ENCODE results near the gene CRADD. TPM values are rescaled to one million over a fixed set of nuclear protein-coding genes. Genes with fewer than 3 reads are reported as not detected.

The CRADD gene
- total RNA-seq, 1 donor from 2014 or later, result 17.1 TPM

- DNase-seq, result no peak
- Histone ChIP-seq H3K36me3 (no peaks in the 10 kb centered on the region), H3K27me3 (no peaks in the 10 kb centered on the region), H3K4me1 (peaks cover 42% of the 10 kb centered on the region), H3K27ac (peak overlapping the region; percentile 90), H3K4me3 (no peak overlapping the region), H3K9me3 (no peaks in the 10 kb centered on the region)
- intact Hi-C loops (cut with DNase I), result no loop called here
- no peak for TF ChIP-seq CTCF (IDR thresholded peaks at IDR 0.05)
- no peak for ATAC-seq
Observed at GRCh38 chr12:93813186-93813585, 136.0 kb downstream of the CRADD start.

- H3K4me1 ChIP-seq, result peaks cover 52% of the 10 kb centered on the region
- TF ChIP-seq CTCF (IDR thresholded peaks at IDR 0.05), result no peak
- intact Hi-C loops (cut with DNase I), result no loop called here
- H3K27ac ChIP-seq, result peak overlapping the region; percentile 90
- peak; percentile 81 for ATAC-seq
- no peaks in the 10 kb centered on the region for H3K9me3 ChIP-seq
- H3K4me3 ChIP-seq, result no peak overlapping the region
- no peaks in the 10 kb centered on the region for H3K36me3 ChIP-seq
- DNase-seq, result peak; percentile 77
- H3K27me3 ChIP-seq, result no peaks in the 10 kb centered on the region
Observed at GRCh38 chr12:93813972-93814821, 137.0 kb downstream of the CRADD start.

GRCh38 chr12:93818488-93819049 lies 141.4 kb downstream of the CRADD start:
- intact Hi-C loops (cut with DNase I), result no loop called here
- H3K4me1 ChIP-seq, result peaks cover 43% of the 10 kb centered on the region
- DNase-seq, result no peak
- H3K9me3 ChIP-seq, result no peaks in the 10 kb centered on the region
- peak overlapping the region; percentile 77 for H3K27ac ChIP-seq
- no peaks in the 10 kb centered on the region for H3K27me3 ChIP-seq
- no peaks in the 10 kb centered on the region for H3K36me3 ChIP-seq
- no peak for TF ChIP-seq CTCF (IDR thresholded peaks at IDR 0.05)
- H3K4me3 ChIP-seq, result no peak overlapping the region
- ATAC-seq, result no peak

- ATAC-seq (peak; percentile 68), DNase-seq (no peak)
- H3K27ac ChIP-seq, result peak overlapping the region; percentile 77
Observed at GRCh38 chr12:93819050-93819491, 141.9 kb downstream of the CRADD start.

More at GRCh38 chr12:93819050-93819491, 141.9 kb downstream of the CRADD start:
- Histone ChIP-seq H3K4me1 (peaks cover 45% of the 10 kb centered on the region), H3K4me3 (no peak overlapping the region), H3K36me3 (no peaks in the 10 kb centered on the region), H3K27me3 (no peaks in the 10 kb centered on the region), H3K9me3 (no peaks in the 10 kb centered on the region)
- intact Hi-C loops (cut with DNase I), result no loop called here
- no peak for TF ChIP-seq CTCF (IDR thresholded peaks at IDR 0.05)

All from upper lobe of right lung (tissue), 1 donor.